ENCODE results near the gene TRIM71.

Gene TRIM71

DNA sequence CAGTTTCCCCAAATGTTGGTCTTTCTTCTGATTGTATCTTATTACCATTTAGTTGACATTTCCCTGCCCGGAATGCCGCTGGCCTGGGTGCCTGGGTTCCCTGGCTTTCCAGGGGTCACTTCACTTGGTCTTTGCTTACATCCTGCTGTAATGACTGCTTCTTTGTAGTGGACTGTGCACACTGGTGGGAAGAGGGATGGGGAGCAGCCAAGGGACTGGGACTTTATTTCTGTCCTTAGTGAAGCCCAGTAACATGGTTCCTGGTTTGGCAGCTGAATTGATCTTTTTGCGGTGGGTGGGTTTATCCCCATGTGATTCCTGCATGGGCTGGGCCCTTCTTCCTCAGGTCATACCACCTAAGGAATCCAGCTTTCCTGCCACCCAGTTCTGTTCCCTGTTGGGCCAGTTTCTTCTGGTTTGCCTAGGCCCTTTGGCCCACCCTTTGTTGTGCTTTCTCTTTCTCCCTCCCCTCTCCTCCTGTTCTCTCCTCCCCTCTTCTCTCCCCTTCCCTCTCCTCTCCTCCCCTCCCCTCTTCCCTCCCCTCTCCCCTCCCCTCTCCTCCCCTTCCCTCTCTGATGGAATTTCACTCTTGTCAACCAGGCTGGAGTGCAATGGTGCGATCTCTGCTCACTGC is 41.9 kb downstream of the TRIM71 start:
- TF ChIP-seq, protein P1, sequence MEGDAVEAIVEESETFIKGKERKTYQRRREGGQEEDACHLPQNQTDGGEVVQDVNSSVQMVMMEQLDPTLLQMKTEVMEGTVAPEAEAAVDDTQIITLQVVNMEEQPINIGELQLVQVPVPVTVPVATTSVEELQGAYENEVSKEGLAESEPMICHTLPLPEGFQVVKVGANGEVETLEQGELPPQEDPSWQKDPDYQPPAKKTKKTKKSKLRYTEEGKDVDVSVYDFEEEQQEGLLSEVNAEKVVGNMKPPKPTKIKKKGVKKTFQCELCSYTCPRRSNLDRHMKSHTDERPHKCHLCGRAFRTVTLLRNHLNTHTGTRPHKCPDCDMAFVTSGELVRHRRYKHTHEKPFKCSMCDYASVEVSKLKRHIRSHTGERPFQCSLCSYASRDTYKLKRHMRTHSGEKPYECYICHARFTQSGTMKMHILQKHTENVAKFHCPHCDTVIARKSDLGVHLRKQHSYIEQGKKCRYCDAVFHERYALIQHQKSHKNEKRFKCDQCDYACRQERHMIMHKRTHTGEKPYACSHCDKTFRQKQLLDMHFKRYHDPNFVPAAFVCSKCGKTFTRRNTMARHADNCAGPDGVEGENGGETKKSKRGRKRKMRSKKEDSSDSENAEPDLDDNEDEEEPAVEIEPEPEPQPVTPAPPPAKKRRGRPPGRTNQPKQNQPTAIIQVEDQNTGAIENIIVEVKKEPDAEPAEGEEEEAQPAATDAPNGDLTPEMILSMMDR (conservative IDR thresholded peaks at IDR 0.05; ENCODE audit: low read depth, low read length): no peak
- no peak overlapping the region for H3K4me3 ChIP-seq (ENCODE audit: low read depth, low read length)
- no peak for DNase-seq (ENCODE audit: low read depth)

DNA sequence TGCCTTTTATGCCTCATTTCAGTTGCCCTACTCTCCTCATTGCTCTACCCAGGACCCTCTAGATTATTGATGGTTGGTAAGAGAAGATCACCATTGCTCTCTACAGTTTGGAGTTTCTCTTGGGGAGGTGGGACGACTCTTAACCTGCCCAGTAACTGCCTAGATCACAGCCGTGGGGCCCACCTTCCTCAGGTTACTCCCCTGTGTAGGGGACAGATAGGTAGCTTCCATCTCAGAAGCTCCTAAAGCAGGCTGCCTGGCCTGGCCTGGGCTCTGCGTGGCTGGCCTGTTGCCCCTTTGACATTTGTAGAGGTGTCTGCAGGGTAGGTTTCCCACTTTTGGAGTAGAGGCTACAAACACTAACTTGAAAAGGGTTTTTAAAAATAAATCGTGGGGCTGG is 42.7 kb downstream of the TRIM71 start:
- TF ChIP-seq, protein P1 (conservative IDR thresholded peaks at IDR 0.05; ENCODE audit: low read depth, low read length): no peak
- no peak for DNase-seq (ENCODE audit: low read depth)
- no peak overlapping the region for H3K4me3 ChIP-seq (ENCODE audit: low read depth, low read length)

DNA sequence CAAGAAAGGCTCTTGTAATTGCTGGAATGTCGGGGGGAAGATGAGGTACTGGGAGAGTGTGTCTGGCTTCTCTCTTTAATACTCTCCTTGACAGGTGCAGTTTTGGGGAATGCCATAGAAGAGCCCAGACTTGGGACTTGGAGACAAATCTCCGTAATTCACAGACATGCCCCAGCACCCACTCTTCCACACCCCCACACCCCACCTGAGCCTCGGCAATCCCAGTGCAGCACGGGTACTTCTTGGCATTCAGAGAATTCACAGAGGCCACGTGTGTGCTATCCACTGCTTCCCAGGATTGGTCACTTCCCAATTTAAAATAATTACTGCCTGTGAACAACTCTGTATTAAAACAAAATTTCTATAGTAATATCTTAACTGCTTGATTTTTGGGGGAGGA is 43.9 kb downstream of the TRIM71 start:
- TF ChIP-seq, protein P1 (conservative IDR thresholded peaks at IDR 0.05; ENCODE audit: low read depth, low read length): no peak
- H3K4me3 ChIP-seq (ENCODE audit: low read depth, low read length): no peak overlapping the region

DNA sequence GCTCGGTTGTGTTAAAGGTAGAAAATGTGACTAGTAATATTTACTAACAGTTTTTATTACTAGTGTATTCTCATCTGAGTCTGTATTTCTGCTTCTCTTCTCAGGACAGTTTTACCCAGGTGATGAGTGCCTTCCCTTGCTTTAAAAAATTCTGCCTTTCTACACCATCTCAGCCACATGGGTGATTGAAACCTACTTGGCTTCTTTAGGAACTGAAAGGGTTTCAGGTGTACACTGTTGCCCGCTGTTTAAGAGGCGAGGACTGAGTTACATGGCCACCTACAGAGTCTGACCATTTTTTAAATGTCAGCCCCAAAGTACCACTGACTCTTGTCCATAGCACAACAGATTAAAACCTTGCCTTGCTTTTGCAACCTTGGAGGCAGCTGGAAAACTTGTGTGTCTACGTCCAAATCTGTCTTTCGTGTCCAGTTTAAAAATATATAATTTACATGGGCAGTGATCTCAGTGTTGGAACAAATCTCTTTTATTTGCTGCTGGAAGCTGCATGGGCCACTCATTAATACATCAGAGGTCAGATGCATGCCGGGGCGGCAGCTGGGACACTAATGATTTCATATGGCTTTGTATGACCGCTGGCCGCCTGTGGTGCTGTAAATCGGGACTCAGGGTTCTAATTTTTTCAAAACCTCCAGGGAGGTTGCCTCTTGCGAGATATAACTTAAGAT is 44.6 kb downstream of the TRIM71 start:
- H3K4me3 ChIP-seq (ENCODE audit: low read depth, low read length): no peak overlapping the region
- DNase-seq (ENCODE audit: low read depth): no peak
- TF ChIP-seq, protein P1 (conservative IDR thresholded peaks at IDR 0.05; ENCODE audit: low read depth, low read length): no peak

More for the DNA sequence above, 43.9 kb downstream of the TRIM71 start:
- DNase-seq (ENCODE audit: low read depth): no peak

DNA sequence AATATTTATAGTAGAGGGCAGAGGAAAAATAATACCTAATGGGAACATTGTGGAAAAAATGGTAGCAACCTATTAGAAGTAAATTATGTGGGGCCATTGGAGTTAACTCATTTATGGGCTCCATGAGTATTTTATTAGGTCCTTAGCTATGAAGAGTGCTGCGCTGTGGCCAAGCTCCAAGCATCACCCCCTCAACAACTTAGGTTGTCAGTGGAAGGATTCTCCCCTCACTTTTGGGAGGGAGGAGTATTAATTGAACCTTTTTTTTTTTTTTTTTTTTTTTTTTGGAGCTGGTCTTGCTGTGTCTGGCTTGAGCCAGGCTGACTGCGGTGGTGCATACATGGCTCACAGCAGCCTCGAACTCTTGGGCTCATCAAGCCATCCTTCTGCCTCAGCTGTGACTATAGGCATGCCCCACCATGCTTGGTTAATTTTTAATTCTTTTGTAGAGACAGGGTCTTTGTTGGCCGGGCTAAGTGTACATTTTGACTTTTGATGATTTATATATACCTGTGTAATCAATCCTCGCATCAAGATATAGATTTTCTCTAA is 45.2 kb downstream of the TRIM71 start:
- no peak for DNase-seq (ENCODE audit: low read depth)
- H3K4me3 ChIP-seq (ENCODE audit: low read depth, low read length): no peak overlapping the region
- TF ChIP-seq, protein P1 (conservative IDR thresholded peaks at IDR 0.05; ENCODE audit: low read depth, low read length): no peak

DNA sequence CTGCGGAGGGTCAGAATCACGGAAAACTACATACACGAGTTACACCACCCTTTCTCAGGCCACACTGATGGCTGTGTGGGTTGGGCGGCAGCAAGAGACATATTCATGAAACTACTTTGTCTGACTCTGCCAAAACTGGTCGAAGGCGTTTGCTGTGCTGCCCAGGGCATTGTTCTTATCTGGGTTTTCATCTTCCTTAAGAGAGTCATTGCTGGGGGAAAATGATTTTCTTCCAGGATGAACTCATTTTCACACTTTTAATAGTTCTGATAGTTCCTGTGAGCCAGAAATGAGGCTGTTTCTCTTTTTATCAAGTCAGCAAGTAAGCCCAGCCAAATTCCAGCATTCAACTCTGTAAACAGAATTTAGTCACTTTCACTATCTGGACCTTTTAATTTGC is 47.6 kb downstream of the TRIM71 start:
- no peak overlapping the region for H3K4me3 ChIP-seq (ENCODE audit: low read depth, low read length)
- peak; percentile 5 for DNase-seq (ENCODE audit: low read depth)
- TF ChIP-seq, protein P1 (conservative IDR thresholded peaks at IDR 0.05; ENCODE audit: low read depth, low read length): no peak
